HCT116 (cell line): Measurements from ENCODE around the gene PDCL2. TPM values are rescaled to one million over a fixed set of nuclear protein-coding genes. Genes with fewer than 3 reads are reported as not detected.

Experiments used
- ATAC-seq: fragments of 200-7000 bp; cut with Tn5 transposase; 2 replicates; pipeline ENCODE4 v1.9.1; 2020; ENCODE audit warnings: mild to moderate bottlenecking, moderate library complexity
- BruUV-seq: library from RNA; stranded (reverse); fragments of 400-500 nt; replicated peaks from 2 replicates; lab custom pipeline; 2021; lab: Mats Ljungman, UMichigan
- CTCF ChIA-PET: fragments of 300-600 bp; sonication (Branson Sonifier 250); formaldehyde crosslinking; loops from one replicate; lab custom pipeline; 2021; ENCODE audit warnings: antibody characterized with exemption; lab: Charles Lee
- POLR2A ChIA-PET: fragments of 300-600, 350-600 bp; sonication (Branson Sonifier 250); formaldehyde crosslinking; loops from one replicate; lab custom pipeline; 2021; ENCODE audit warnings: antibody characterized with exemption; lab: Charles Lee
- RAD21 ChIA-PET, 2 experiments: fragments of 300-600 bp; sonication (Branson Sonifier 250); formaldehyde crosslinking; loops; one replicate each; lab custom pipeline; 2023; ENCODE audit warnings: low total read pairs in 2 of 2; ENCODE audit not compliant: uncharacterized antibody in 2 of 2, unreplicated experiment in 2 of 2, low non-redundant PET in 1 of 2; lab: Charles Lee
- DNase-seq: peaks from one replicate; pipeline ENCODE4 v3.0.0-alpha.2; 2010; ENCODE audit warnings: low read depth, low spot score
- H2AFZ ChIP-seq: fragments of 200-600 bp; shearing (Covaris generic), sonication (generic); 2 replicates; pipeline ENCODE4 v1.6.1; 2017; ENCODE audit warnings: low read depth, mixed run types, mixed read lengths, antibody characterized with exemption, low read length; ENCODE audit not compliant: poor library complexity, severe bottlenecking
- H3K27ac ChIP-seq: 2 replicates; pipeline ENCODE4 v1.5.1; 2012; ENCODE audit warnings: low read depth, low read length
- H3K27me3 ChIP-seq: fragments of 200-600 bp; sonication (generic); 2 replicates; pipeline ENCODE4 v1.6.1; 2016; ENCODE audit warnings: mixed run types, low read length, mixed read lengths; ENCODE audit not compliant: insufficient read depth
- H3K36me3 ChIP-seq, 2 experiments: fragments of 200-500 bp in 1 of 2; fragments of 200-600 bp in 1 of 2; sonication (Bioruptor generic) in 1 of 2; sonication (generic) in 1 of 2; 2 replicates each; pipeline versions ENCODE4 v1.5.1 to v1.6.1; 2014 to 2016; ENCODE audit warnings: low read length in 2 of 2, inconsistent platforms in 1 of 2, mixed read lengths in 1 of 2, mixed run types in 1 of 2; ENCODE audit not compliant: insufficient read depth in 2 of 2, control insufficient read depth in 1 of 2
- H3K4me1 ChIP-seq, 2 experiments: fragments of 200-600 bp in 1 of 2; sonication (generic) in 1 of 2; 2 replicates each; pipeline versions ENCODE4 v1.5.1 to v1.6.1; 2012 to 2017; ENCODE audit warnings: low read length in 2 of 2, inconsistent platforms in 1 of 2, mild to moderate bottlenecking in 1 of 2, mixed read lengths in 1 of 2, mixed run types in 1 of 2, moderate library complexity in 1 of 2; ENCODE audit not compliant: insufficient read depth in 2 of 2, control insufficient read depth in 1 of 2
- H3K4me2 ChIP-seq: fragments of 200-600 bp; sonication (generic); 2 replicates; pipeline ENCODE4 v1.6.1; 2017; ENCODE audit warnings: mixed run types, low read length, mixed read lengths
- H3K4me3 ChIP-seq, 2 experiments: fragments of 200-600 bp in 1 of 2; sonication (generic) in 1 of 2; replicated peaks in 1 of 2; 2 replicates each; pipeline ENCODE4 v1.5.1; 2011 to 2016; ENCODE audit warnings: low read length in 2 of 2, control low read depth in 1 of 2, low read depth in 1 of 2, mild to moderate bottlenecking in 1 of 2, mixed read lengths in 1 of 2, mixed run types in 1 of 2
- H3K79me2 ChIP-seq: fragments of 200-600 bp; sonication (generic); 2 replicates; pipeline ENCODE4 v1.6.1; 2017; ENCODE audit warnings: mild to moderate bottlenecking, mixed run types, low read length, moderate library complexity, mixed read lengths; ENCODE audit not compliant: insufficient read depth
- H3K9ac ChIP-seq: fragments of 200-600 bp; sonication (generic); 2 replicates; pipeline ENCODE4 v1.6.1; 2016; ENCODE audit warnings: low read length, mixed read lengths
- H3K9me2 ChIP-seq: fragments of 200-600 bp; sonication (generic), shearing (Covaris generic); 2 replicates; pipeline ENCODE4 v1.6.1; 2017; ENCODE audit warnings: mixed run types, mild to moderate bottlenecking, moderate library complexity; ENCODE audit not compliant: insufficient read depth
- H3K9me3 ChIP-seq, 2 experiments: fragments of 200-500 bp in 1 of 2; fragments of 200-600 bp in 1 of 2; sonication (Bioruptor generic) in 1 of 2; sonication (generic) in 1 of 2; 2 replicates each; pipeline ENCODE4 v1.6.1; 2014 to 2017; ENCODE audit warnings: low read length in 2 of 2, mixed read lengths in 2 of 2, inconsistent platforms in 1 of 2, low read depth in 1 of 2, mild to moderate bottlenecking in 1 of 2, mixed run types in 1 of 2, moderate library complexity in 1 of 2; ENCODE audit not compliant: control insufficient read depth in 1 of 2, insufficient read depth in 1 of 2
- H4K20me1 ChIP-seq: fragments of 200-600 bp; sonication (generic), shearing (Covaris generic); 2 replicates; pipeline ENCODE4 v1.6.1; 2017; ENCODE audit warnings: mixed run types, mild to moderate bottlenecking, moderate library complexity; ENCODE audit not compliant: insufficient read depth
- CEBPB ChIP-seq: IDR thresholded peaks from 2 replicates; pipeline ENCODE4 v1.6.1; 2012; ENCODE audit warnings: low read depth
- EGR1 ChIP-seq: IDR thresholded peaks from 2 replicates; pipeline ENCODE4 v1.6.1; 2012; ENCODE audit warnings: low read depth
- ELF1 ChIP-seq: IDR thresholded peaks from 2 replicates; pipeline ENCODE4 v1.6.1; 2012; ENCODE audit warnings: low read depth, borderline replicate concordance
- FOSL1 ChIP-seq: IDR thresholded peaks from 2 replicates; pipeline ENCODE4 v1.6.1; 2012; ENCODE audit warnings: low read depth
- JUND ChIP-seq: IDR thresholded peaks from 2 replicates; pipeline ENCODE4 v1.6.1; 2012
- POLR2AphosphoS5 ChIP-seq: IDR thresholded peaks from 2 replicates; pipeline ENCODE4 v1.6.1; 2011; ENCODE audit warnings: mild to moderate bottlenecking, low read depth, low read length, moderate library complexity
- RAD21 ChIP-seq: IDR thresholded peaks from 2 replicates; pipeline ENCODE4 v1.6.1; 2012; ENCODE audit warnings: low read depth, mild to moderate bottlenecking
- SIN3A ChIP-seq: IDR thresholded peaks from 2 replicates; pipeline ENCODE4 v1.6.1; 2012; ENCODE audit warnings: low read depth
- TCF7L2 ChIP-seq: IDR thresholded peaks from 2 replicates; pipeline ENCODE4 v1.7.0; 2011; ENCODE audit warnings: borderline replicate concordance, inconsistent platforms; ENCODE audit not compliant: insufficient read depth, insufficient read length; ENCODE audit errors: extremely low read depth
- YY1 ChIP-seq: IDR thresholded peaks from 2 replicates; pipeline ENCODE4 v1.6.1; 2011; ENCODE audit warnings: low read length, low read depth, moderate library complexity, mild to moderate bottlenecking; ENCODE audit not compliant: insufficient replicate concordance; ENCODE audit errors: extremely low read depth
- ZFX ChIP-seq: fragments of 450-650 bp; IDR thresholded peaks from 2 replicates; pipeline ENCODE4 v1.6.1; 2017
- ZNF274 ChIP-seq: fragments of 200-500 bp; sonication (Bioruptor generic); IDR thresholded peaks from 2 replicates; pipeline ENCODE4 v1.6.1; 2014; ENCODE audit warnings: mild to moderate bottlenecking, low read depth, low read length, inconsistent platforms
- intact Hi-C: fragments of 100-400 bp; cut with micrococcal nuclease; formaldehyde crosslinking; loops from 2 replicates; pipeline ENCODE4 v1.10.0; 2022
- total RNA-seq: library from RNA; stranded (reverse); gene quantifications from one replicate; pipeline ENCODE4 v1.2.1, GENCODE V29; 2021; ENCODE audit not compliant: unreplicated experiment
- TF ChIP-seq, protein P1 (sequence below): IDR thresholded peaks from 2 replicates; pipeline ENCODE4 v1.6.1; 2012; ENCODE audit warnings: low read depth
- TF ChIP-seq, protein P2 (sequence below): IDR thresholded peaks from 2 replicates; pipeline ENCODE4 v1.6.1; 2012

The PDCL2 gene
- total RNA-seq, 1 experiment from 2014 or later = 0.47 TPM

DNA sequence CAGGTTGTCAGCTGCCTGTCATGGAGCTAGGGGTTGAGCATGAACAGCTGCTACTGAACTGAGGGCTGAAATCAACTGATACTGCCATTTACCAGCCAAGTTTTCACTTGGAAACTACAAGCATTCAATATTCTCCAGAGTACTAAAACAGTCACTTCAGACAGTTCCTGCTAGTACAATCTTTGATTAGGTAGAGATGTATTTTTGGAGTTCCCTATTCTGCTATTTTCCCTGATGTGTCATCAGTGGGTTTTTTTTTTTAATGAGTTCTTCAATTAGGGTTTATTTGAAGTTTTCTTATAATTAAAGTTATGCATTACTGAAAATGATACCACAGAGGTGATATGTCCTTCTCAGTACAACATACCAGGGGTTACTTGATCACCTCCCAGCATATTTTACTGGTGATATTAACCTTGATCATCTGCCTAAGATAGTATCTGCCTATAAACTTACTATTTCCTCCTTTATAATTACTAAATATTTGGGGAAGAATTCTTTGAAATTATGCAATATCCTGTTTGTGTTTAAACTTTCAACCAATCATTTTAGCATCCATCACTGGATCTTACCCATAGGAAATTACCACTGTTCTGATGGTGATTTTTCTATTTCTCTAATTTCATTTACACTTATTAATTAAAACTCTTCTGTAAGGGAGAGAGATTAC, 13.6 kb downstream of the PDCL2 start:
- Histone ChIP-seq H3K4me3 (no peak overlapping the region), H3K9ac (no peak overlapping the region), H3K4me2 (no peak overlapping the region), H4K20me1 (no peaks in the 10 kb centered on the region), H3K36me3 (no peaks in the 10 kb centered on the region), H3K27me3 (no peaks in the 10 kb centered on the region), H3K4me1 (0 out of 4 replicates have a peak, but pooled peaks cover 0 to 3% of the 10 kb centered on the region in 2 experiments), H3K9me3 (peaks cover 1 to 5% of the 10 kb centered on the region in 2 experiments; a peak in 1 of 4 replicates), H3K9me2 (no peaks in the 10 kb centered on the region), H3K79me2 (no peaks in the 10 kb centered on the region), H2AFZ (no peak overlapping the region), H3K27ac (no peak overlapping the region)
- intact Hi-C loops = no loop called here
- DNase-seq (no peak), ATAC-seq (no peak)
- TF ChIP-seq ZNF274 (no peak), JUND (no peak), RAD21 (no peak), TCF7L2 (no peak), EGR1 (no peak), YY1 (no peak), SIN3A (no peak), FOSL1 (no peak), ZFX (no peak), CEBPB (no peak), ELF1 (no peak), POLR2AphosphoS5 (no peak)
- TF ChIP-seq, protein P1, sequence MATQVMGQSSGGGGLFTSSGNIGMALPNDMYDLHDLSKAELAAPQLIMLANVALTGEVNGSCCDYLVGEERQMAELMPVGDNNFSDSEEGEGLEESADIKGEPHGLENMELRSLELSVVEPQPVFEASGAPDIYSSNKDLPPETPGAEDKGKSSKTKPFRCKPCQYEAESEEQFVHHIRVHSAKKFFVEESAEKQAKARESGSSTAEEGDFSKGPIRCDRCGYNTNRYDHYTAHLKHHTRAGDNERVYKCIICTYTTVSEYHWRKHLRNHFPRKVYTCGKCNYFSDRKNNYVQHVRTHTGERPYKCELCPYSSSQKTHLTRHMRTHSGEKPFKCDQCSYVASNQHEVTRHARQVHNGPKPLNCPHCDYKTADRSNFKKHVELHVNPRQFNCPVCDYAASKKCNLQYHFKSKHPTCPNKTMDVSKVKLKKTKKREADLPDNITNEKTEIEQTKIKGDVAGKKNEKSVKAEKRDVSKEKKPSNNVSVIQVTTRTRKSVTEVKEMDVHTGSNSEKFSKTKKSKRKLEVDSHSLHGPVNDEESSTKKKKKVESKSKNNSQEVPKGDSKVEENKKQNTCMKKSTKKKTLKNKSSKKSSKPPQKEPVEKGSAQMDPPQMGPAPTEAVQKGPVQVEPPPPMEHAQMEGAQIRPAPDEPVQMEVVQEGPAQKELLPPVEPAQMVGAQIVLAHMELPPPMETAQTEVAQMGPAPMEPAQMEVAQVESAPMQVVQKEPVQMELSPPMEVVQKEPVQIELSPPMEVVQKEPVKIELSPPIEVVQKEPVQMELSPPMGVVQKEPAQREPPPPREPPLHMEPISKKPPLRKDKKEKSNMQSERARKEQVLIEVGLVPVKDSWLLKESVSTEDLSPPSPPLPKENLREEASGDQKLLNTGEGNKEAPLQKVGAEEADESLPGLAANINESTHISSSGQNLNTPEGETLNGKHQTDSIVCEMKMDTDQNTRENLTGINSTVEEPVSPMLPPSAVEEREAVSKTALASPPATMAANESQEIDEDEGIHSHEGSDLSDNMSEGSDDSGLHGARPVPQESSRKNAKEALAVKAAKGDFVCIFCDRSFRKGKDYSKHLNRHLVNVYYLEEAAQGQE = no peak
- TF ChIP-seq, protein P2, sequence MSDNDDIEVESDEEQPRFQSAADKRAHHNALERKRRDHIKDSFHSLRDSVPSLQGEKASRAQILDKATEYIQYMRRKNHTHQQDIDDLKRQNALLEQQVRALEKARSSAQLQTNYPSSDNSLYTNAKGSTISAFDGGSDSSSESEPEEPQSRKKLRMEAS = no peak
- POLR2A ChIA-PET = no interaction called here
- no TSS peak for BruUV-seq
- RAD21 ChIA-PET = no interaction called here
- CTCF ChIA-PET = no interaction called here
